ENCODE results near the gene ARPC5.
"Not testable (repeated sequence)": the region's sequence is repeated elsewhere in the genome, so short reads cannot be mapped to it uniquely, and the experiment has no call there.

ARPC5 gene

DNA sequence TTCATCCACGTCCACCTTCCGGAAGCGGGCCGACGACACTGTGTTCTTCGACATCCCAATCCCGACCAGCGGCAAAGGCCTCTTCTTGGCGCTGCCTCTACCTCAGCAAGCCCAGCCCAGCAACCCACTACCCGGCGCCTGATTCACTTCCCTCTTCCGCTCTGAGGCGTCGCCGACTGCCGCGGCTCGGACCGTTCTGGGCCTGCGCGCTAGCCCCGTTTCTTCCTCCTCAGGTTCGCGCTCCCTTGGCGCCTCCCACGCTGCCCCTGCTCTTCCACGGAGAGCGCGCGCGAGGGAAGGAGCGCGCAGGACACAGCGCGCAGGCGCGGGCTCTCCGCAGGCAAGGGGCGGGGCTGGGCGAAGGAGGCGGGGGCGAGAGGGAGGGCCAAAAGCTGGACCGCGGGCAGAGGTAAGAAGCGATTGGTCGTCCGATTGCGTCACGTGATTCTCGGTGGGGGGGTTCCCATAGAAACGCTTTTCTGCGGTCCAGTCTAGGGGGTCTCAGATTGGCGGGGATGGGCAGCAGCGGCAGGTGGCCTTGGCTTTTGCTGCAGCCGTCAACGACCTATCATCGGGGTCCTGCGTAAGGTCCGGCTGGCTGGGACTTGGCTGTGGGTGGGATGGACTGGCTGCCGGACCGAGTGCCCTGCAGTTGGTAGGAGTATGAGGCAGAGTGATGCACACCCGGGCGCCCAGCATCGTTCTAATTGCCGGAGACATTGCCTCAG, at the start of gene ARPC5:
ARPC5 (minus strand) TSS at position 178 of the 728 bp plus-strand sequence; CDS start at position 54, 124 bp downstream.
- DNase-seq (ENCODE audit: low read depth), result peak; percentile 92

GRCh38 chr1:183685112-183685713, 49.6 kb upstream of the ARPC5 start:
- DNase-seq (ENCODE audit: low read depth), result no peak

DNA sequence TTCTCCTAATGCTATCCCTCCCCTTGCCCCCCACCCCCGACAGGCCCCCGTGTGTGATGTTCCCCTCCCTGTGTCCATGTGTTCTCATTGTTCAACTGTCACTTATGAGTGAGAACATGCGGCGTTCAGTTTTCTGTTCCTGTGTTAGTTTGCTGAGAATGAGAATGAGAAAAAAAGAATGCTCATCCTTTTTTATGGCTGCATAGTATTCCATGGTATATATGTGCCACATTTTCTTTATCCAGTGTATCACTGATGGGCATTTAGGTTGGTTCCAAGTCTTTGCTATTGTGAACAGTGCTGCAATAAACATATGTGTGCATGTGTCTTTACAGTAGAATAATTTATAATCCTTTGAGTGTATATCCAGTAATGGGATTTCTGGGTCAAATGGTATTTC, 43.8 kb upstream of the ARPC5 start:
- not testable (repeated sequence) for DNase-seq (ENCODE audit: low read depth)

- no peak for DNase-seq (ENCODE audit: low read depth)
These were observed 43.2 kb upstream of the ARPC5 start for GRCh38 chr1:183678819-183679218.

- DNase-seq (ENCODE audit: low read depth), result no peak
These were observed 41.1 kb upstream of the ARPC5 start for GRCh38 chr1:183676586-183677189.

DNA sequence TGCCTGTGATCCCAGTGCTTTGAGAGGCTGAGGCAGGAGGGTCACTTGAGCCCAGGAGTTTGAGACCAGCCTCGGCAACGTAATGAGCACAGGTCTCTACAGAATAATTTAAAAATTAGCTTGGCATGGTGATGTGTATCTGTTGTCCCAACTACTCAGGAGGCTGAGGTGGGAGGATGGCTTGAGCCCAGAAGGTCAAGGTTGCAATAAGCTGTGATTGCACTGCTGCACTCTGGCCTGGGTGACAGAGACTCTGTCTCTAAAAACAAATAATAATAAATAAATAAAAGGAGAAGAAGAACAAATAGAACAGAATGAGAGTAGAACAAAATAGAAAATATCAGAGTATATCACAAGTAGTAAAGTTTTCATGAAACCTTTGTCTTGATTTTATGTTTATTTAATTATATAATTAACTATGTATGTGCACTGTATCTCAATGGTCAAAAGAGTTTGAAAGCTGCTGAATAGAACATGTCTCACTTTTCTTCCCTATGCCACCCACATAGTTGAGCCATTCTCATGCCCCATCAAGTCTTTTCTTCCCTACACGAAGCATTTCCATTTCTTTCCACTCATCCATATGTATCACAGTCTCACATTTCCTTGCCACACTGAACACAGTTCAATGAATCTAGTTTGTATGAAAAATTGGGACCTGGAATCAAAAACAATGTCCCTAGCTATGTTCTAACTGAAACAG, 40.5 kb upstream of the ARPC5 start:
- DNase-seq (ENCODE audit: low read depth), result no peak

DNA sequence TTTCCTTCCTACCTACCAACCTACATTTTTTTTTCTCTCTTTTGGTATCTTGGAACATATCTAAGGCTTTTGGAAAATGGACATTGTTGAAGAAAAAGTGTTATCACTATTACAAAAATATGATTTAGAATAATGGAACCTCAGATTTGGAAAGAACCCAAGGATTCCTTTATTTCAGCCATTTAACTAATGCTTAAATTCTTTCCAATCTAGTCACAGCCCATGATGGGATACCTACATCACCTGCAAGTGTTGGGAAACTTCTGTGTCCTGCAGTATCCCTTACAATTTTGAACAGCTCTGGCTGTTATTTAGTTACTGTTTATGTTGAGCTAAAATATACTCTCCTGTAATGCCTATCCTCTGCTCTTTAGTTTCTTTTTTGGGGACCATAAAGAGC, 39.8 kb upstream of the ARPC5 start:
- DNase-seq (ENCODE audit: low read depth), result no peak

GRCh38 chr1:183674886-183675285, 39.3 kb upstream of the ARPC5 start:
- DNase-seq (ENCODE audit: low read depth), result no peak

GRCh38 chr1:183674339-183674738, 38.8 kb upstream of the ARPC5 start:
- no peak for DNase-seq (ENCODE audit: low read depth)

GRCh38 chr1:183673605-183674323, 38.2 kb upstream of the ARPC5 start:
- DNase-seq (ENCODE audit: low read depth), result no peak

DNA sequence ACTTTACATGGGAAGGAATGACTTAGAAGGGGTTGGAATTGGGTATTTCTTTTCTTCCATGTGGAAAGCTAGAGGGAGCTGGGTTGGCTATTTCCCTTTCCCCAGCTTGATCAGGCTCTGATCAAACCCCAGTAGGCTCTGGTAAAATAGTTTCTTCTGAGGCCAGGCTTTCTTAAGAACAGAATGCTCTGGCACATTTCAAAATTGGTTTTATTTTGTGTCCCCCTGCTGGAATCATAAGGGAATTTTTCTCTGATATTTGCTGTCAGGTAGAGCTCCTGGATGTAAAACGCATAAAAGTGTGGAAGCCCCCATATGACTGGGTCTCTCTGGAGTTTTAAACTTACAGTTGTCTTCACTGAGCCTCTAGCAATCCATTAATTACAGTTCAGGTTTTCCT, 34.6 kb upstream of the ARPC5 start:
- no peak for DNase-seq (ENCODE audit: low read depth)

- DNase-seq (ENCODE audit: low read depth), result no peak
These were observed 20.8 kb upstream of the ARPC5 start for GRCh38 chr1:183656355-183656754.

- peak; percentile 52 for DNase-seq (ENCODE audit: low read depth)
These were observed 20.0 kb upstream of the ARPC5 start for GRCh38 chr1:183655562-183656075.

DNA sequence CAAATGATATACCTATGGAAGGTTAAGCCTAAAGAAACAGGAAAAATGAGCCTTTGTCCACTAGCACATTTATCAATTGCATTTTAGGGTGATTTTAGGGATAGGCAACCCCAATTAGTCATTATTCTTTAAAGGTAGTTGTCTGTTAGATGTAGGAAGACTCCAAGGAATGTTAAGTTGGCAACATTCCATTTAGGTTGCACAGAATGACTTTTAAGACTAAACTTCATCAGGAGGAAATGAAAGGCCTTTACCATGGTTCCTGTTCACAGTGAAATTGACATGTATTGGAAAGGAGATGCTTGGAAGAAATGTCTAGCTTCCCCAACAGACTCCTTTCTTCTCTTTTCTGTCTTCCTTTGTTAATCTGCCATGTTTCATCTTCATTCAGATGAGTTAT, 19.1 kb upstream of the ARPC5 start:
- no peak for DNase-seq (ENCODE audit: low read depth)

- DNase-seq (ENCODE audit: low read depth), result no peak
These were observed 18.4 kb upstream of the ARPC5 start for GRCh38 chr1:183653876-183654451.

GRCh38 chr1:183653462-183653794, 17.8 kb upstream of the ARPC5 start:
- no peak for DNase-seq (ENCODE audit: low read depth)

DNA sequence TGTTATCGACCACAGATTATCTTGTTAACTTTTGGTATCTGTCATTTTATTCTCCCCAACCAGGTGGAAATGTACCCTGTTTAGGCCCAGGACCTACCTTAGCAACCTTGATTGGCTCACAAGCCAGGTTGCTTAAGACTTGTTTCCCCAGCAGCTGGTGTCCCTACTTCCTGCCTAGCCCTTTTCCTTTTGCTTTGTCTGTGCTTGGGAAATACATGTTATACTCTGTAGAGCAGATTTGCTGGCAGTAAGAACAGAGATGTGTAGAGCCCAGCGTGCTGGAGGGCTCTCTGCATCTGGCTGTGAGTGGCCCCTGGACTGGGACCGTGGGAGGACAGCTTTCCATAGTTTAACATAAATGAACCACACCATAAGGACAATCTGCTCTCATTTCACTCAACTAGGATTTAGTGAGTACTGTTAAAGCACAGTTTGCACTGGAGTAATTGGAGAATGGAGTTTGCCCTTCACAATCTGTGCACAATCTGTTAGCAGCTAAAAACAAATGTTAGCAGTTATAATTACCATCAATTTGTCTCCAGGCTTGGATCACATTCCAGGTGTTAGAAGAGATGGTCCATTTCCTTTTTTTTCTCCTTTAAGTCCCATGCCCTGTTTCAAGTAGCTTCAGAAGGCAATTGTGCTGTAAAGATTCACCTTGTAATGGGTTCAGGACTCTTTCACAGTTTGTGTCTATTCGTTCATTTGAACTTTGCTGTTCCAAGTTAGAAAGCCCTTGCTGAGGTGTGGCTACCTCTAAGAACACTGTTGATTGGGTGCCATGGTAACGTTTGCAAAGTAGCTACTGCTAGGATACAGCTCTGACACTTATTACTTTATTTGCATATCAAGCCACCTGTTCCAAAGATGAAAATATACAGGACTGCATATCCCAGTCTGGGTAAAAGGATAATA, 17.2 kb upstream of the ARPC5 start, which contains the start of gene APOBEC4:
APOBEC4 (minus strand) TSS at position 770 of the 915 bp plus-strand sequence. CDS start 4,535 bp downstream, outside the sequence.
- no peak for DNase-seq (ENCODE audit: low read depth)

- no peak for DNase-seq (ENCODE audit: low read depth)
These were observed 16.5 kb upstream of the ARPC5 start for GRCh38 chr1:183652107-183652506.

DNA sequence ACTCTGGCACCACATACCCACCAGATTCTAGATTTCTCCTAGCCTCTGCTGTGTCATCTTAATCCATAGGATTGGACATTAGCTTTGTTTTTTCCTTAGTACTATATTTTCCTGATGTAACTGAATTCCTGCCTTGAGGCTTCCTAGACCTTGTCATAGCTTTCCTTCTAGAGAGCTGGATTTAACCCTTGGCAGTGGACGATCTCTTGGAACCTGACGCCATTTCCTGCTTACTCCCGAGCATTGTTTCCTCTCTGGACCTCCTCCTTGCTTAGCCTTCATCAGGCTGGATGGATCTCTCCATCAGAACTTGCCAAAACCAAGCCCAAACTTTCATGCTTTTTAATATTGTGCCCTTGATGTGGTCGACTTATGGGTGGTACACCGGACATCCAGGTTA, 16.0 kb upstream of the ARPC5 start:
- no peak for DNase-seq (ENCODE audit: low read depth)

DNA sequence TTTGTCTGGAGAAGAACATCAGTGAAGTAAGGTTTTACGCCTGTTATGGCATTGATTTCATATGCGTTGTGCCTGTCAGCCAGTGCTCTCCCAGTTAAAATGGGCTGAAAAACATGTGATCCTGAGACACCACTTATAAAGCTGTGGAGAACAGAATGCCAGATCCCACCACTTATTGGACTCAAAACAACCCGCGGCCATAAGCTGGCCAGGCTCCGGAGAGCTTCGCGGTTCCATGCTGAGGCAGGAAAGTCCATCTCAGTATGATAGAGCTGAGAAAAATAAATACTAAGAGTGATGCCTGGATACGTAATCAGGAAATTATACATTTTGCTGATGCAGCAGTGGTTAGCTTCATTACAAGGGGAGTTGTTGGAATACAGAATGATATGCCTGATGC, 12.5 kb upstream of the ARPC5 start:
- DNase-seq (ENCODE audit: low read depth), result no peak
